NCI-H526 treated with DMSO at 0.1 percent for 48 hours (cell line): ENCODE measurements around the gene HSD3B7.
A peak's percentile ranks its signal among the peaks of the same experiment; 100 is the strongest.
"Not testable (repeated sequence)": the region's sequence is repeated elsewhere in the genome, so short reads cannot be mapped to it uniquely, and the experiment has no call there.

Experiments used
- DNase-seq: peaks from one replicate; lab custom pipeline; 2025; lab: John Stamatoyannopoulos, UW

The HSD3B7 gene

GRCh38 chr16:30984669-30985400 is at the start of gene HSD3B7:
TSS of gene HSD3B7 (plus strand) at chr16:30985207. CDS start at chr16:30985659, 452 bp downstream.
- DNase-seq = peak; percentile 40

GRCh38 chr16:30937692-30938091 is 47.3 kb upstream of the HSD3B7 start:
- no peak for DNase-seq

- not testable (repeated sequence) for DNase-seq
Measured at GRCh38 chr16:30939571-30939970, 45.4 kb upstream of the HSD3B7 start.

GRCh38 chr16:30941600-30942425 is 43.2 kb upstream of the HSD3B7 start:
- DNase-seq = no peak

- DNase-seq = no peak
Measured at GRCh38 chr16:30942426-30942806, 42.6 kb upstream of the HSD3B7 start.

- DNase-seq = no peak
Measured at GRCh38 chr16:30944352-30944751, 40.7 kb upstream of the HSD3B7 start.

GRCh38 chr16:30946671-30947540 is 38.1 kb upstream of the HSD3B7 start:
- DNase-seq = no peak

- DNase-seq = no peak
Measured at GRCh38 chr16:30947541-30947858, 37.5 kb upstream of the HSD3B7 start.

GRCh38 chr16:30947859-30948666 is 36.9 kb upstream of the HSD3B7 start:
- peak; percentile 53 for DNase-seq

- no peak for DNase-seq
Measured at GRCh38 chr16:30948667-30949649, 36.0 kb upstream of the HSD3B7 start, which contains the start of gene ORAI3. TSS of gene ORAI3 (plus strand) at chr16:30949068. CDS start at chr16:30949290, 222 bp downstream.

GRCh38 chr16:30949650-30950515 is 35.1 kb upstream of the HSD3B7 start:
- peak; percentile 57 for DNase-seq

- DNase-seq = no peak
Measured at GRCh38 chr16:30950516-30951065, 34.4 kb upstream of the HSD3B7 start.

- no peak for DNase-seq
Measured at GRCh38 chr16:30951193-30951592, 33.8 kb upstream of the HSD3B7 start.

GRCh38 chr16:30951750-30952149 is 33.3 kb upstream of the HSD3B7 start:
- no peak for DNase-seq

GRCh38 chr16:30953111-30953510 is 31.9 kb upstream of the HSD3B7 start:
- DNase-seq = no peak

GRCh38 chr16:30953511-30954124 is 31.4 kb upstream of the HSD3B7 start:
- peak; percentile 52 for DNase-seq

GRCh38 chr16:30954993-30955392 is 30.0 kb upstream of the HSD3B7 start:
- DNase-seq = no peak
